HL-60/S4 (cell line): ENCODE measurements around the gene HSF2.
"Not testable (repeated sequence)": the region's sequence is repeated elsewhere in the genome, so short reads cannot be mapped to it uniquely, and the experiment has no call there.

ENCODE experiments used
- in situ Hi-C: fragments of 300-500 bp; cut with MboI; formaldehyde crosslinking; loops from 2 replicates; pipeline ENCODE4 v1.14.3; 2022; ENCODE audit warnings: low sequenced_read_pairs

Gene HSF2

DNA sequence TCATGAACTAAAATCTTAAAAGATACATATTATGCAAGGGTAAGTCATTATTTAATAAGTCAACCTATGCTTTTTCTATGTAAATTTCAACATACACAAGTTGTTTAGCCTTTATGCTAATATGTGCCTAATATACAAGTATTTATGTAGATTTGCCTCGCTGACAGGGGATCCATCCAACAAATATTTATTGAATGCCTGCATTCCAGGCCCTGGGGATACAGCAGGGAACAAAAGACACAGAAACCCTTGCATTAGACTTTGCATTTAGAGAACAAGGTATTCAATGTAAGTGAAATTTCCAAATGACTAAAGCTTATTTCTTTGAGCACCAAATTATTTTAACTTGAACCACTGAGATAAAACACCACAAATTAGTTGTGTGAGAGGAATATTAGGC is 53.1 kb downstream of the HSF2 start:
- in situ Hi-C loops = no loop called here

DNA sequence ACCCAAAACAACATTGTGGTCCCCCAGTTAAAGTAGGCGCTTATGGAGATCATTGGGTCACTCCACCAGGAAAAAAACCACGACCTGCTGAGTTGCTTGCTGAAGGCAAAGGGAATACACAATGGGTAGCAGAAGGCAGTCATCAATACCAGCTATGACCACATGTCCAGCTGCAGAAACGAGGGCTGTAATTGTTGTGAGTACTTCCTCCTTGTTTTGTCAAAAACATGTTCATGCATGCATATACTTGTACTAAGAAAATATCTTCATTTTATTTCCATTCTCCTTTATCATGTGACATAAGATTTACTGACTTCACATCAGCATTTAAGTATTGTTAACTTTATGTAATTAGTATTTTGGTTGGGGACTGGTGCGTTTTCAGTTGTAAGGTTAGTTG is 55.2 kb downstream of the HSF2 start:
- in situ Hi-C loops = no loop called here

DNA sequence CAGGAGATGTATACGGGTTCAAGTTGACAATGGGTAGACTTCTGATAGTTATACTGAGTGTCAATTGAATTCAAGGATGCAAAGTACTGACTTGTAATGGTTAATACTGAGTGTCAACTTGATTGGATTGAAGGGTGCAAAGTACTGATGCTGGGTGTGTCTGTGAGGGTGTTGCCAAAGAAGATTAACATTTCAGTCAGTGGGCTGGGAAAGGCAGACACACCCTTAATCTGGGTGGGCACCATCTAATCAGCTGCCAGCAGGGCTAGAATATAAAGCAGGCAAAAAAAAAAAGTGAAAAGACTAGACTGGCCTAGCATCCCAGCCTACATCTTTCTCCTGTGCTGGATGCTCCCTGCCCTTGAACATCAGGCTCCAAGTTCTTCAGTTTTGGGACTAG is 55.7 kb downstream of the HSF2 start:
- in situ Hi-C loops = not testable (repeated sequence)

- in situ Hi-C loops = no loop called here
Measured at GRCh38 chr6:122458087-122458486, 58.6 kb downstream of the HSF2 start.

- in situ Hi-C loops = no loop called here
Measured at GRCh38 chr6:122459240-122459639, 59.8 kb downstream of the HSF2 start.

- in situ Hi-C loops = not testable (repeated sequence)
Measured at GRCh38 chr6:122459865-122460416, 60.5 kb downstream of the HSF2 start.

GRCh38 chr6:122461885-122462284 is 62.4 kb downstream of the HSF2 start:
- in situ Hi-C loops = no loop called here

DNA sequence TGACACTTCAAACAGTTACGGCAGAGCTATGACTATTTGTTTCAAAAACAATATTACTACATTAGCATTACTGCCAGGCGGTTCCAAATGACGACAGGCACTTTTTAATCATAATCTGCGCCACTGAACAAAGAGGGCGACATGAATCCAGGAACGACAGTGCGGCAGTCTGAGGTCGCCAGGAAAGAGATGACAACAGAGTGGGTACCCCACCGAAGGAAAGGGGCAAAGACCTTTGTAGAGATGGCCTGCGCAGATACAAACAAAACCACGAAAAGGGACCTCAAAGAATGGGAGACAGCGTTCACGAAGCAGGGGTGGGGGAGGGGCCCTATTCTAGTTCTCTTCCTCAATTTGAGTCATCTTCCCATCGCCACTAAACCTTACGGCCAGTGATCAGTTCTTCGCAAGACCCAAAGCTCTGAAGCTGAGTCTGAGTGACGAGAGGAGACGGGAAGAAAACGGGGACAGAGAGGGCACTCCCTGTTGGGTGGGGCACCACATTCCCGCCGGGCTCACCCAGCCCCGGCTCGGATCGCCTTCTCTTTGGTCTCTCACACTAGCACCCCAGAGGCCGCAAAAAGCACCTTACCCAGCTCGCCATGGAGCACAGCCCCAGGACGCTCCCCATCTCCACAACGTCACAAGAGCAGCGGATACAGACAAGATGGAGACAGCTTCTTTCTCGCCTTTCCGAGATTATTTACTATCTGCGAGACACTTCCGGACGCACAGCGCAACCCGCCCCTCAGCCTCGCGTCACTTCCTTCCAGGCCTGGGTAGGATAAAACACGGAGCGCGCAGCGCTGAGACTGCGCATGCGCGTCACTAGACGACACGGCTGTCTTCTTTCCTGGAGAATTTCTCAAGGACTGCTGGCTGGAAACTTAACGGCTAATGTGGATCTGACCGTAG is 71.9 kb downstream of the HSF2 start, which contains the start of gene SERINC1:
Gene SERINC1 (minus strand): TSS at position 701 of the 915 bp plus-strand sequence. CDS start 70 bp downstream, at position 631.
- in situ Hi-C loops = no loop called here

GRCh38 chr6:122472022-122472340 is 72.5 kb downstream of the HSF2 start:
- in situ Hi-C loops = no loop called here

GRCh38 chr6:122476131-122476530 is 76.7 kb downstream of the HSF2 start:
- in situ Hi-C loops = loop anchor here (25.0 kb wide), 1 partner anchor 361 kb away; no protein-coding TSS in a partner anchor

GRCh38 chr6:122482750-122483080 is 83.3 kb downstream of the HSF2 start:
- in situ Hi-C loops = loop anchor here (25.0 kb wide), 1 partner anchor 355 kb away; no protein-coding TSS in a partner anchor
